OCI-LY7 (cell line): ENCODE measurements around the gene ITGA5. TPM values are rescaled to one million over a fixed set of nuclear protein-coding genes. Genes with fewer than 3 reads are reported as not detected.

ENCODE experiments used
- BruUV-seq: library from RNA; stranded (reverse); fragments of 400-500 nt; replicated peaks from 2 replicates; lab custom pipeline; 2021; lab: Mats Ljungman, UMichigan
- CTCF ChIA-PET: fragments of 300-600 bp; sonication (Branson Sonifier 250); formaldehyde crosslinking; loops from one replicate; lab custom pipeline; 2022; ENCODE audit warnings: antibody characterized with exemption; ENCODE audit not compliant: unreplicated experiment; lab: Charles Lee
- POLR2A ChIA-PET: fragments of 300-600 bp; sonication (Branson Sonifier 250); formaldehyde crosslinking; loops from one replicate; lab custom pipeline; 2022; ENCODE audit warnings: antibody characterized with exemption; lab: Charles Lee
- DNase-seq: peaks from one replicate; pipeline ENCODE4 v3.0.0-alpha.2; 2015; ENCODE audit warnings: low spot score
- H2AFZ ChIP-seq: fragments of 200-600 bp; sonication (generic), shearing (Covaris generic); 2 replicates; pipeline ENCODE4 v1.6.1; 2014; ENCODE audit warnings: mild to moderate bottlenecking, antibody characterized with exemption, low read length, moderate library complexity
- H3K27ac ChIP-seq: fragments of 200-600 bp; sonication (generic); 2 replicates; pipeline ENCODE4 v1.5.1; 2014; ENCODE audit warnings: mixed run types, low read depth, mild to moderate bottlenecking, moderate library complexity, low read length, inconsistent platforms; ENCODE audit not compliant: poor library complexity, severe bottlenecking
- H3K36me3 ChIP-seq: fragments of 200-600 bp; sonication (generic); 2 replicates; pipeline ENCODE4 v1.6.1; 2014; ENCODE audit warnings: mild to moderate bottlenecking, antibody characterized with exemption, low read length, moderate library complexity, mixed read lengths; ENCODE audit not compliant: insufficient read depth
- H3K4me1 ChIP-seq: fragments of 200-600 bp; sonication (generic); 2 replicates; pipeline ENCODE4 v1.5.1; 2014; ENCODE audit warnings: mild to moderate bottlenecking, low read length; ENCODE audit not compliant: insufficient read depth, poor library complexity, severe bottlenecking
- H3K4me2 ChIP-seq: fragments of 200-600 bp; sonication (generic); 2 replicates; pipeline ENCODE4 v1.6.1; 2014; ENCODE audit warnings: mild to moderate bottlenecking, low read length
- H3K4me3 ChIP-seq: fragments of 200-600 bp; sonication (generic); 2 replicates; pipeline ENCODE4 v1.5.1; 2014; ENCODE audit warnings: mild to moderate bottlenecking, low read depth, low read length; ENCODE audit not compliant: poor library complexity, severe bottlenecking
- H3K79me2 ChIP-seq: fragments of 200-600 bp; sonication (generic); 2 replicates; pipeline ENCODE4 v1.6.1; 2016; ENCODE audit warnings: low read depth, mild to moderate bottlenecking, low read length, moderate library complexity, mixed read lengths; ENCODE audit not compliant: insufficient read depth
- H3K9me2 ChIP-seq: fragments of 200-600 bp; sonication (generic); 2 replicates; pipeline ENCODE4 v1.6.1; 2016; ENCODE audit warnings: mild to moderate bottlenecking, low read length, mixed read lengths; ENCODE audit not compliant: insufficient read depth
- H3K9me3 ChIP-seq: fragments of 200-600 bp; sonication (generic); 2 replicates; pipeline ENCODE4 v1.6.1; 2014; ENCODE audit warnings: mild to moderate bottlenecking, mixed run types, low read length, mixed read lengths
- H4K20me1 ChIP-seq: fragments of 200-600 bp; sonication (generic); 2 replicates; pipeline ENCODE4 v1.6.1; 2014; ENCODE audit warnings: mild to moderate bottlenecking, antibody characterized with exemption, low read length, moderate library complexity, mixed read lengths; ENCODE audit not compliant: insufficient read depth
- EZH2phosphoT487 ChIP-seq: fragments of 200-600 bp; sonication (generic); IDR thresholded peaks from 2 replicates; pipeline ENCODE4 v1.6.1; 2018; ENCODE audit warnings: low read depth, borderline replicate concordance, mild to moderate bottlenecking, mixed run types, antibody characterized with exemption, low read length, moderate library complexity, mixed read lengths
- intact Hi-C: fragments of 100-400 bp; cut with micrococcal nuclease; formaldehyde crosslinking; loops from one replicate; pipeline ENCODE4 v1.10.0; 2022; ENCODE audit not compliant: unreplicated experiment
- total RNA-seq, 2 experiments: library from RNA; depleted of rRNA in 1 of 2; stranded (reverse); fragments of >200 nt in 1 of 2; shearing (Covaris generic) in 1 of 2; gene quantifications; 2 replicates each; pipeline ENCODE4 v1.2.3, GENCODE V29; 2014 to 2022
- TF ChIP-seq, protein P1 (sequence below): fragments of 200-600 bp; sonication (generic); conservative IDR thresholded peaks from 2 replicates; pipeline ENCODE4 v1.5.1; 2014; ENCODE audit warnings: mild to moderate bottlenecking, antibody characterized with exemption, low read length, moderate library complexity, mixed read lengths

ITGA5 gene
- total RNA-seq, 2 experiments from 2014 or later, result 0.06 to 0.34 TPM

DNA sequence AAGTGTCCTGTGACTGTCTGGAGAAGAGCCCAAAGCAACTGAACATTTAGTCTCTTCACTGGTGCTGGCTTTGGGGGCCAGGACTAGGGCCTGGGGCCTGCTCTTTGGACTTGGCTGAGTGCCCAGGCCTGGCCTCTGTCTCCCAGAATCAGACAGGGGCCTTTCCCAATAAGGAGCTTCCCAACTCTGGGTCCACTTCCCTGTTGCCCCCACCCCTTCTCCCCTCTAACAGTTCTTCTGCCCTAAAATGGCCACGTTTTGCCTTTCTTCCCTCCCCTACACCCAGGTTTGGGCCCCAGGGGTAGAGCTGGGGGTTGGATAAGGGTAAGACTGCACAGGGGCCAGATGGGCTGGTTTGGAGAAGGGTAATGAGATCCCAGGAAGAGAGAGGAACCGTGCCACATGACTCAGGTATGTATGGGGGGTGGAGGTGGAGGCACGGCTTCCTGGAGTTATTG is 10.0 kb upstream of the ITGA5 start:
- BruUV-seq, result no TSS peak
- H3K4me1 ChIP-seq, result no peaks in the 10 kb centered on the region
- H3K27ac ChIP-seq, result no peak overlapping the region
- CTCF ChIA-PET, result no interaction called here
- H2AFZ ChIP-seq, result no peak overlapping the region
- POLR2A ChIA-PET, result interaction anchor here (0.6 to 0.8 kb wide), 2 partner anchors 14 to 1936 kb away, joined by 3 to 4 read pairs; no protein-coding TSS in a partner anchor
- no peak for DNase-seq
- H3K9me3 ChIP-seq, result no peaks in the 10 kb centered on the region
- no peak overlapping the region for H3K4me3 ChIP-seq
- intact Hi-C loops, result no loop called here
- no peaks in the 10 kb centered on the region for H3K79me2 ChIP-seq
- no peaks in the 10 kb centered on the region for H4K20me1 ChIP-seq
- no peaks in the 10 kb centered on the region for H3K9me2 ChIP-seq
- no peak for TF ChIP-seq EZH2phosphoT487
- TF ChIP-seq, protein P1, sequence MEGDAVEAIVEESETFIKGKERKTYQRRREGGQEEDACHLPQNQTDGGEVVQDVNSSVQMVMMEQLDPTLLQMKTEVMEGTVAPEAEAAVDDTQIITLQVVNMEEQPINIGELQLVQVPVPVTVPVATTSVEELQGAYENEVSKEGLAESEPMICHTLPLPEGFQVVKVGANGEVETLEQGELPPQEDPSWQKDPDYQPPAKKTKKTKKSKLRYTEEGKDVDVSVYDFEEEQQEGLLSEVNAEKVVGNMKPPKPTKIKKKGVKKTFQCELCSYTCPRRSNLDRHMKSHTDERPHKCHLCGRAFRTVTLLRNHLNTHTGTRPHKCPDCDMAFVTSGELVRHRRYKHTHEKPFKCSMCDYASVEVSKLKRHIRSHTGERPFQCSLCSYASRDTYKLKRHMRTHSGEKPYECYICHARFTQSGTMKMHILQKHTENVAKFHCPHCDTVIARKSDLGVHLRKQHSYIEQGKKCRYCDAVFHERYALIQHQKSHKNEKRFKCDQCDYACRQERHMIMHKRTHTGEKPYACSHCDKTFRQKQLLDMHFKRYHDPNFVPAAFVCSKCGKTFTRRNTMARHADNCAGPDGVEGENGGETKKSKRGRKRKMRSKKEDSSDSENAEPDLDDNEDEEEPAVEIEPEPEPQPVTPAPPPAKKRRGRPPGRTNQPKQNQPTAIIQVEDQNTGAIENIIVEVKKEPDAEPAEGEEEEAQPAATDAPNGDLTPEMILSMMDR, result no peak
- no peak overlapping the region for H3K4me2 ChIP-seq
- H3K36me3 ChIP-seq, result no peaks in the 10 kb centered on the region

DNA sequence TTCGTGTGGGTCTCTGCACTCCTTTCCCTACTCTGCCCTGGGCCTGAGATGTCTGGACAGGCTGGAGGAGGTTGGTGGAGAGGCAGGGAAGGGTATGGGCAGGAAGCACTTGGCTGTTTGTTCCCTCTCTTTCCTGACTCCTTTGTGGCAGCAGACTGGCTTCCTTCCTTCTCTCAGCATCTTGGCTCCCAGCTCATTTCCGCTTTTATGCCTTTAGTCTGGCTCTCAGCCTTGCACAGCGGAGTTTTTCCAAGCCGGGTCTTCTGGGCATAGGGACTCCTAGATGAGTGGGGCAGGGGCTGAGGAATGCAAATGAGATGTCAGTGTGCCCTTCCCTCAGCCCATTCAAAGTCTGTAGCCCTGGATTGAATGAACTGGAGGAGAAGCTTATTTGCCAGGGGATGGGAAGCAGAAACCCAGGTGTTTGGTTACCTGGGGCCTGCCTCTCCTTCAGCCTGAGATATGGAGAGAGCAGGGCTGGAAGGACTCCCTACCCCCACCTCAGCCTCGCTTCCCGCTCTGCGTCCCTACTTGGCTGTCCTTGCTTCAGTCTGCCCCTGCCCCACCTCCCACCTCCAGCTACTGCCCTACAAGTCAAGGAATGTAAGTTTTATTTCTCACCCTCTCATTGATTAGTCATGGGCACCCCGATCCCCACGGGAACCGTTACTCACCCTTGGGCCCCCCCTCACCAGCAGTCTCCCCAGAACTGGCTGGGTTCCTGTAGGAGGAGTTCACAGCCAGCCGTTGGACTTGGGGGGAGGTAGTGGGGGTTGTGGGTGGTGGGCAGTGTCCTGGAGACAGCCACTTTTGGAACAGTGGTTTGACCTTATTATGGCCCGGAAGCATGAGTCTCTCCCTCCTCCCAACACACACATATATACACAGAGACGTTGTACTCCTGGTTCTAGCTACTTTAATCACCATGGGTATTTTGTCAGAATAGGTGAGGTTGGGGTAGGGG is 9.3 kb upstream of the ITGA5 start:
- Histone ChIP-seq H3K27ac (no peak overlapping the region), H3K4me1 (no peaks in the 10 kb centered on the region), H2AFZ (no peak overlapping the region), H4K20me1 (no peaks in the 10 kb centered on the region), H3K79me2 (no peaks in the 10 kb centered on the region), H3K36me3 (no peaks in the 10 kb centered on the region), H3K9me2 (no peaks in the 10 kb centered on the region), H3K4me3 (no peak overlapping the region), H3K9me3 (no peaks in the 10 kb centered on the region), H3K4me2 (no peak overlapping the region)
- DNase-seq, result no peak
- BruUV-seq, result no TSS peak
- no peak for TF ChIP-seq EZH2phosphoT487
- TF ChIP-seq, protein P1, result no peak
- CTCF ChIA-PET, result interaction anchor here (0.6 kb wide), 2 partner anchors 15 to 29 kb away, joined by 3 read pairs; no protein-coding TSS in a partner anchor
- POLR2A ChIA-PET, result interaction anchor here (0.6 kb wide), 1 partner anchor 1937 kb away, joined by 3 read pairs; no protein-coding TSS in a partner anchor
- intact Hi-C loops, result no loop called here

DNA sequence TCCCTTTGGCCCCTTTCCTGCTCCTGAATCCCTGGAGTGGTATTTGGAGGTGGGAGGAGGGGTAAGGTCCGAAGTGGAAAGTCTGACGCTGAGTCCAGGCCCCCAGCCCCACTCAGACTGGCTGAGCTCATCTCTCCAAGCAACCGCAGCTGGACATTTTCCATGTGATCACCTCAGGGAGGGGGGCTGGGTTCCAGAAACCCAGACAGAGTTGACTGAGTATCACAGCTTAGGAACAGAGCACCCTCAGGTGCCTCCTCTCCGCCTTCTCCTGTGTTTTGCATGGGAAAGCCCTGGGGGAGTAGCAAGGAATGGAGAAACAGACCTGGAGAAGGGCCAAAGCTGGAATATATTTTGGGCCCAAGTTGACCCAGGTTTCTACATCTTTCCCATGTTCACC is 8.0 kb upstream of the ITGA5 start:
- no peak for DNase-seq
- no peaks in the 10 kb centered on the region for H3K4me1 ChIP-seq
- H3K4me2 ChIP-seq, result no peak overlapping the region
- H3K79me2 ChIP-seq, result no peaks in the 10 kb centered on the region
- no peaks in the 10 kb centered on the region for H3K9me3 ChIP-seq
- no peaks in the 10 kb centered on the region for H3K9me2 ChIP-seq
- TF ChIP-seq EZH2phosphoT487, result no peak
- TF ChIP-seq, protein P1, result no peak
- no peaks in the 10 kb centered on the region for H4K20me1 ChIP-seq
- no peak overlapping the region for H2AFZ ChIP-seq
- CTCF ChIA-PET, result no interaction called here
- no peaks in the 10 kb centered on the region for H3K36me3 ChIP-seq
- no TSS peak for BruUV-seq
- intact Hi-C loops, result no loop called here
- POLR2A ChIA-PET, result no interaction called here
- no peak overlapping the region for H3K4me3 ChIP-seq
- H3K27ac ChIP-seq, result no peak overlapping the region
